NCI-H187 treated with DMSO at 0.1 percent for 48 hours (cell line): ENCODE measurements around the gene HMGXB3.

Experiments
- DNase-seq: peaks from one replicate; lab custom pipeline; 2025; lab: John Stamatoyannopoulos, UW

Gene HMGXB3

GRCh38 chr5:150092159-150092787, 91.7 kb downstream of the HMGXB3 start:
- no peak for DNase-seq

DNA sequence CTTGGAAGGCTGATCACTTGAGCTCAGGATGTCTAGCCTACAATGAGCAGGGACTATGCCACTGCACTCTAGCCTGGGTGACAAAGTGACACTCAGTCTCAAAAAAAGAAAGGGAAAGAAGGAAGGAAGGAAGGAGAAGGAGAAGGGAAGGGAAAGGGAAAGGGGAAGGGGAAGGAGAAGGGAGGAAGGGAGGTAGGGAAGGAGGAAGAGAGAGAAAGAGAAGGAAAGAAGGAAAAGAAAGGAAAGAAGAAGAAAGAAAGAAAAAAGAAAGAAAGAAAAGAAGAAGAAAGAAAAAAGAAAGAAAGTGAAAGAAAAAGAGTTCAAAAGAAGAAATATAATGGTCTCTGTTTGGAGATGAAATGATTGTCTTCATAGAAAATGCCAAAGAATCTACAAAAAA, 96.6 kb downstream of the HMGXB3 start:
- no peak for DNase-seq

DNA sequence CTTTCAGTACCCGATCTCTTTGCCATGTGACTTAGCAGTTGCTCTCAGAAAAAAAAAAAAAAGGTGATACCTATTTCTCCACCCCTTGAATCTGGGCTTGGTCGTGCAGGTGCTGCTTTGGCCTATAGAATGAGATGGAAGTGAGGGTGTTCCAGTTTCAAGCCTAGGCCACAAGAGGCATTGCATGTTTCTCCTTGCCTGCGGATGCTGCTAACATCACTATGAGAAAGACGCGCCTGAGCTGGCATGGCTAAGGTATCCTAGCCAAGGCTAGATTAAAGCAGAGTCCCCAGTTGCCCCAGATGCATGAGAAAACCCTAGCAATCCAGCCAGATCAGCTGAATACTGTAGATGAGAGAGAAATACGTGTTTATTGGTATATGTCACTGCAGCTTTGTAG, 100.5 kb downstream of the HMGXB3 start:
- no peak for DNase-seq
